A549 (cell line): ENCODE data around the gene ZBTB45. TPM values are rescaled to one million over a fixed set of nuclear protein-coding genes. Genes with fewer than 3 reads are reported as not detected.

Source experiments
- ATAC-seq, 2 experiments: fragments of 200-7000 bp in 1 of 2; fragments of >200 bp in 1 of 2; cut with Nextera tagmentation in 1 of 2; cut with Tn5 transposase in 1 of 2; 3 replicates each; pipeline versions ENCODE4 v1.8.0 to v1.9.1; 2018 to 2020; ENCODE audit warnings: mild to moderate bottlenecking in 1 of 2, moderate library complexity in 1 of 2
- CTCF ChIA-PET: fragments of 300-600 bp; sonication (Branson Sonifier 250); formaldehyde crosslinking; extraction: SDS; loops from one replicate; lab custom pipeline; 2021; ENCODE audit warnings: antibody characterized with exemption, inconsistent platforms; lab: Yijun Ruan, JAX
- POLR2A ChIA-PET: fragments of 350-600 bp; formaldehyde crosslinking; extraction: SDS; loops from one replicate; lab custom pipeline; 2021; ENCODE audit warnings: antibody characterized with exemption, inconsistent platforms; lab: Yijun Ruan, JAX
- DNase-seq, 2 experiments: peaks; one replicate each; pipeline versions ENCODE4 v3.0.0 to v3.0.0-alpha.2; 2011 to 2016; ENCODE audit warnings: low read depth in 1 of 2, low spot score in 1 of 2
- FAIRE-seq: peaks from 2 replicates; lab custom pipeline; 2011; peaks lifted over from hg19 to GRCh38; lab: Jason Lieb, UNC
- H3K27ac ChIP-seq, 2 experiments: fragments of >200 bp; sonication (Bioruptor Twin); formaldehyde crosslinking; 3 replicates each; pipeline ENCODE4 v1.5.1; 2016 to 2017
- H3K4me1 ChIP-seq: fragments of >200 bp; sonication (Bioruptor Twin); formaldehyde crosslinking; 3 replicates; pipeline ENCODE4 v1.6.1; 2016
- H3K4me2 ChIP-seq: fragments of >200 bp; sonication (Bioruptor Twin); formaldehyde crosslinking; 3 replicates; pipeline ENCODE4 v1.6.1; 2016
- H3K4me3 ChIP-seq: fragments of >200 bp; sonication (Bioruptor Twin); formaldehyde crosslinking; 3 replicates; pipeline ENCODE4 v1.5.1; 2016
- H3K9me3 ChIP-seq: fragments of >200 bp; sonication (Bioruptor Twin); formaldehyde crosslinking; 3 replicates; pipeline ENCODE4 v1.6.1; 2016
- BCL3 ChIP-seq: fragments of >200 bp; sonication (Bioruptor Twin); formaldehyde crosslinking; IDR thresholded peaks from 3 replicates; pipeline ENCODE4 v1.6.1; 2016
- BHLHE40 ChIP-seq: IDR thresholded peaks from 2 replicates; pipeline ENCODE4 v1.6.1; 2012; ENCODE audit warnings: low read depth, low read length, inconsistent platforms
- CBX2 ChIP-seq: fragments of 200-600 bp; sonication (generic); IDR thresholded peaks from 2 replicates; pipeline ENCODE4 v1.6.1; 2016; ENCODE audit warnings: low read depth, mild to moderate bottlenecking, borderline replicate concordance
- CEBPB ChIP-seq, 2 experiments: fragments of >200 bp in 1 of 2; sonication (Bioruptor Twin) in 1 of 2; formaldehyde crosslinking in 1 of 2; IDR thresholded peaks; 2 replicates each; pipeline ENCODE4 v1.6.1; 2012 to 2016
- CHD2 ChIP-seq: fragments of 150-350 bp; IDR thresholded peaks from 2 replicates; pipeline ENCODE4 v1.6.1; 2014; ENCODE audit warnings: low read length; ENCODE audit not compliant: partially characterized antibody
- CHD4 ChIP-seq: fragments of 200-600 bp; sonication (generic); IDR thresholded peaks from 2 replicates; pipeline ENCODE4 v1.6.1; 2016; ENCODE audit warnings: antibody characterized with exemption, mild to moderate bottlenecking, borderline replicate concordance
- ELK1 ChIP-seq: fragments of 150-350 bp; IDR thresholded peaks from 2 replicates; pipeline ENCODE4 v1.6.1; 2014; ENCODE audit warnings: low read depth, mild to moderate bottlenecking, low read length
- FOXS1 ChIP-seq: fragments of 250-450 bp; sonication (Bioruptor Pico); IDR thresholded peaks from 2 replicates; pipeline ENCODE4 v1.5.0; 2020; ENCODE audit warnings: mild to moderate bottlenecking, moderate library complexity
- GATA3 ChIP-seq: IDR thresholded peaks from 2 replicates; pipeline ENCODE4 v1.6.1; 2012; ENCODE audit warnings: borderline replicate concordance
- HEYL ChIP-seq: fragments of 250-450 bp; sonication (Bioruptor Pico); IDR thresholded peaks from 2 replicates; pipeline ENCODE4 v1.8.0; 2021; ENCODE audit warnings: mild to moderate bottlenecking, moderate library complexity
- HOXB13 ChIP-seq: fragments of 250-450 bp; sonication (Bioruptor Pico); IDR thresholded peaks from 2 replicates; pipeline ENCODE4 v1.5.0; 2020; ENCODE audit warnings: low read depth, mild to moderate bottlenecking, moderate library complexity
- JUN ChIP-seq, 2 experiments: fragments of >200 bp; sonication (Bioruptor Twin); formaldehyde crosslinking; IDR thresholded peaks; 2 replicates in 1 of 2; 3 replicates in 1 of 2; pipeline ENCODE4 v1.6.1; 2016 to 2017
- JUNB ChIP-seq: fragments of >200 bp; sonication (Bioruptor Twin); formaldehyde crosslinking; IDR thresholded peaks from 2 replicates; pipeline ENCODE4 v1.6.1; 2016
- KDM1A ChIP-seq: fragments of 200-600 bp; sonication (generic); IDR thresholded peaks from 2 replicates; pipeline ENCODE4 v1.6.1; 2016; ENCODE audit warnings: low read depth, mild to moderate bottlenecking
- MYC ChIP-seq: IDR thresholded peaks from 2 replicates; pipeline ENCODE4 v1.6.1; 2012; ENCODE audit warnings: mild to moderate bottlenecking, inconsistent platforms, low read length, improper control_type of control experiment, borderline replicate concordance
- NFE2L2 ChIP-seq: fragments of 150-350 bp; conservative IDR thresholded peaks from 2 replicates; pipeline ENCODE4 v1.6.1; 2014; ENCODE audit warnings: low read length
- NPAS2 ChIP-seq: fragments of 250-450 bp; sonication (Bioruptor Pico); IDR thresholded peaks from 2 replicates; pipeline ENCODE4 v1.8.0; 2022; ENCODE audit warnings: mild to moderate bottlenecking, moderate library complexity, borderline replicate concordance
- NR3C1 ChIP-seq: fragments of >200 bp; sonication (Bioruptor Twin); formaldehyde crosslinking; IDR thresholded peaks from 3 replicates; pipeline ENCODE4 v1.6.1; 2017
- PHF8 ChIP-seq: fragments of 200-600 bp; sonication (generic); IDR thresholded peaks from 2 replicates; pipeline ENCODE4 v1.6.1; 2016; ENCODE audit warnings: low read depth, mild to moderate bottlenecking, antibody characterized with exemption, moderate library complexity, borderline replicate concordance
- RAD21 ChIP-seq, 2 experiments: fragments of >200 bp in 1 of 2; sonication (Bioruptor Twin) in 1 of 2; formaldehyde crosslinking in 1 of 2; IDR thresholded peaks in 1 of 2; conservative IDR thresholded peaks in 1 of 2; 2 replicates in 1 of 2; 3 replicates in 1 of 2; pipeline ENCODE4 v1.6.1; 2012 to 2018; ENCODE audit warnings: inconsistent platforms in 1 of 2
- RCOR1 ChIP-seq: fragments of 150-350 bp; IDR thresholded peaks from 2 replicates; pipeline ENCODE4 v1.6.1; 2014; ENCODE audit warnings: antibody characterized with exemption, low read length, low read depth
- RFX5 ChIP-seq: fragments of 450-650 bp; IDR thresholded peaks from 2 replicates; pipeline ENCODE4 v1.7.1; 2014; ENCODE audit warnings: antibody characterized with exemption, mild to moderate bottlenecking, moderate library complexity
- SMC3 ChIP-seq: fragments of >200 bp; sonication (Bioruptor Twin); formaldehyde crosslinking; IDR thresholded peaks from 3 replicates; pipeline ENCODE4 v1.6.1; 2018; ENCODE audit warnings: inconsistent platforms
- TFCP2L1 ChIP-seq: fragments of 250-450 bp; sonication (Bioruptor Pico); IDR thresholded peaks from 2 replicates; pipeline ENCODE4 v1.5.0; 2021; ENCODE audit warnings: mild to moderate bottlenecking
- TP53 ChIP-seq: fragments of 250-450 bp; sonication (Bioruptor Pico); IDR thresholded peaks from 2 replicates; pipeline ENCODE4 v1.5.0; 2021; ENCODE audit warnings: mild to moderate bottlenecking, moderate library complexity
- ZFP36 ChIP-seq: fragments of 450-650 bp; IDR thresholded peaks from 2 replicates; pipeline ENCODE4 v1.6.1; 2014; ENCODE audit warnings: borderline replicate concordance; ENCODE audit not compliant: partially characterized antibody
- ZNF302 ChIP-seq: fragments of 250-450 bp; sonication (Bioruptor Pico); IDR thresholded peaks from 2 replicates; pipeline ENCODE4 v1.9.0; 2021; ENCODE audit warnings: inconsistent platforms, mild to moderate bottlenecking, moderate library complexity
- WGBS: methylation state at CpG from one replicate; pipeline ENCODE4 v1.1.6; 2017; ENCODE audit errors: missing lambda C conversion rate; 5-methylcytosine and 5-hydroxymethylcytosine counted together
- polyA minus RNA-seq: library from RNA; depleted of rRNA, polyadenylated mRNA; stranded (reverse); fragments of >200 nt; gene quantifications from 2 replicates; pipeline ENCODE4 v1.2.3, GENCODE V29; 2011; rRNA and poly(A)+ RNA removed
- polyA plus RNA-seq, 4 experiments: library from polyadenylated mRNA; depleted of rRNA in 3 of 4; stranded (reverse); fragments of >200 nt; fragmentation: RNase III in 1 of 4; extraction: RNeasy Plus Mini Kit Qiagen cat#74134 plus additional on column Dnase treatment in 1 of 4; gene quantifications; 2 replicates in 3 of 4; 3 replicates in 1 of 4; pipeline ENCODE4 v1.2.3, GENCODE V29; 2011 to 2017
- TF ChIP-seq, protein P1 (sequence below): IDR thresholded peaks from 2 replicates; pipeline ENCODE4 v1.6.1; 2012
- TF ChIP-seq, protein P2 (sequence below): fragments of 250-450 bp; sonication (Bioruptor Pico); IDR thresholded peaks from 2 replicates; pipeline ENCODE4 v1.5.0; 2020; ENCODE audit warnings: low read depth, mild to moderate bottlenecking, moderate library complexity
- TF ChIP-seq, protein P3 (sequence below): fragments of 200-600 bp; sonication (generic); IDR thresholded peaks from 2 replicates; pipeline ENCODE4 v1.6.1; 2016; ENCODE audit warnings: antibody characterized with exemption, mild to moderate bottlenecking, moderate library complexity

ZBTB45 gene
- polyA plus RNA-seq (2011; rRNA removed) (6.2 and 6.4 TPM in 2 replicates), polyA plus RNA-seq (2017; fragmentation: RNase III; extraction: RNeasy Plus Mini Kit Qiagen cat#74134 plus additional on column Dnase treatment) (11.8 to 14.3 TPM (median 13.4 TPM) in 3 replicates), polyA minus RNA-seq (4.7 and 7.5 TPM in 2 replicates)
- polyA plus RNA-seq (2012; cell fraction: cytosol; rRNA removed): 14.2 and 19.4 TPM in 2 replicates
- polyA plus RNA-seq (2012; cell fraction: nucleus; rRNA removed): 28.8 and 41.9 TPM in 2 replicates

DNA sequence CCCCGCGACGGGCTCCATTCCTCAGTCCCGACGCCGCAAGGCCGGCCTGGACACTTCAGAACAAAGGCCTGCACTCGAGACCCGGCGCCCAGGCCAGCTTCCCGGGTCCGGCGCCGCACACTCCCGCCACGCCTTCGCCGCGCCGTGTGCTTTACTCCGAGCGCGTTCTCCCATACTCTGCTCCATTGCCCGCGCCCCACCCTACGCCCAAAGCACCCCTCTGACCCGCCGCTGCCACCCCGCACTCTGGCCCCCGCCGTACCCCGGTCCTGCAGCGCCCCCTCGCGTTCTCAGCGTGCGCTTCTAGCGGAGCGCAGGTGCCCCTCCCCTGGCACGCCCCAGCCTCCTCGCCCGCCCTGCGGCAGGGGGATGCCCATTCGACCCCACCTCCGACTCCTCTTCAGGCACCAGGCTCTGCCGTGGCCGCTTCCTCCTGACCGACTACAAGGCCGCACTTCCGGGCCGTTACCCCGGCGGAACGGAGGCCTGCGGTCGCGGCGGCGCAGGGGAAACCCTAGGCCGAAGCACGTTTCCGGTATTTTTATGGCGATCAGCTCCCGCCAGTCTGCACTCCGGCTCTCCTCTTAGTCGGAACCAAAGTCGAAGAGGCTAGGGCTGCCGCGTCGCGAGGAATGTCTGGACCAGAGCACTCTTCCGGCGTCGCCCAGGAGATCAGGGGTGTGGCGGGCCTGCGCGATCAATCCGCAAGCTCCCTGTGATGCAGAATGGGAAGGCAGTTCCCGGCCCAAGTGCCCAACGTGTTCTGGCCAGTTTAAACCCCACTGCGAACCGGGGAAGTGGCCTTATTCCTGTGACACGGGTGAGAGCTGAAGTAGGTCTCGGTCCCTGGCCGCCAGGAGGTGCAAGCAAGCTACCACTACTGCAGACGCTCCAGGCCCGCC, at the start of gene ZBTB45:
TSS of gene ZBTB45 (minus strand) at position 456 of the 902 bp plus-strand sequence. CDS start 2,137 bp downstream, outside the sequence.
- CTCF ChIA-PET: interaction anchor here (0.7 to 8.6 kb wide), 69 partner anchors 10 to 1130 kb away, joined by 3 to 222 read pairs (median 5); partner anchors contain the start of genes CHMP2A, SLC27A5, TRIM28 and UBE2M
- FAIRE-seq (peak; percentile 65), DNase-seq (peak; percentile 90 to 99), ATAC-seq (peak; percentile 85 to 88)
- Histone ChIP-seq H3K4me2 (peak within 1 kb of the TSS; percentile 98), H3K4me1 (peaks cover 16% of the 10 kb centered on the region), H3K27ac (peak within 1 kb of the TSS; percentile 86 to 92), H3K9me3 (no peaks in the 10 kb centered on the region), H3K4me3 (peak within 1 kb of the TSS; percentile 65)
- POLR2A ChIA-PET: interaction anchor here (0.5 to 5.7 kb wide), 31 partner anchors 9 to 768 kb away, joined by 3 to 184 read pairs (median 5); partner anchors contain the start of genes CHMP2A, ERVK3-1, MZF1 and SLC27A5
- 2% methylated on average over 42 of the region's 87 CpGs for WGBS
- TF ChIP-seq PHF8 (peak; percentile 80), ZNF302 (CRISPR knock-in tag) (no peak), BHLHE40 (no peak), RCOR1 (no peak), ELK1 (peak; percentile 82), KDM1A (no peak), SMC3 (peak; percentile 72), GATA3 (peak; percentile 75), JUNB (no peak), RAD21 (conservative IDR thresholded peaks at IDR 0.05 in 1 of 2, IDR thresholded peaks at IDR 0.05 in 1 of 2) (peak; percentile 83 to 92), CHD2 (peak; percentile 41), RFX5 (0 out of 2 replicates have a peak, but pooled peaks have one; percentile 68), JUN (IDR thresholded peaks at IDR 0.05) (peak; percentile 95 to 99), CBX2 (no peak), MYC (peak; percentile 80), NR3C1 (no peak), CEBPB (IDR thresholded peaks at IDR 0.05) (peak in 1 of 2 experiments; percentile 67; a peak in 2 of 4 replicates), CHD4 (no peak), TFCP2L1 (CRISPR knock-in tag) (peak; percentile 76; the same call in 1 of the 2 replicates), BCL3 (peak; percentile 76; the same call in 2 of the 3 replicates), FOXS1 (CRISPR knock-in tag) (peak; percentile 65; the same call in 1 of the 2 replicates), NFE2L2 (no peak; the same call in 1 of the 2 replicates), TP53 (peak; percentile 75), NPAS2 (CRISPR knock-in tag) (no peak), HOXB13 (CRISPR knock-in tag) (0 out of 2 replicates have a peak, but pooled peaks have one; percentile 66), HEYL (CRISPR knock-in tag) (no peak), ZFP36 (peak; percentile 27)
- TF ChIP-seq, protein P1, sequence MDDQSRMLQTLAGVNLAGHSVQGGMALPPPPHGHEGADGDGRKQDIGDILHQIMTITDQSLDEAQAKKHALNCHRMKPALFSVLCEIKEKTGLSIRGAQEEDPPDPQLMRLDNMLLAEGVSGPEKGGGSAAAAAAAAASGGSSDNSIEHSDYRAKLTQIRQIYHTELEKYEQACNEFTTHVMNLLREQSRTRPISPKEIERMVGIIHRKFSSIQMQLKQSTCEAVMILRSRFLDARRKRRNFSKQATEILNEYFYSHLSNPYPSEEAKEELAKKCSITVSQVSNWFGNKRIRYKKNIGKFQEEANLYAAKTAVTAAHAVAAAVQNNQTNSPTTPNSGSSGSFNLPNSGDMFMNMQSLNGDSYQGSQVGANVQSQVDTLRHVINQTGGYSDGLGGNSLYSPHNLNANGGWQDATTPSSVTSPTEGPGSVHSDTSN: peak; percentile 75
- TF ChIP-seq, protein P2, sequence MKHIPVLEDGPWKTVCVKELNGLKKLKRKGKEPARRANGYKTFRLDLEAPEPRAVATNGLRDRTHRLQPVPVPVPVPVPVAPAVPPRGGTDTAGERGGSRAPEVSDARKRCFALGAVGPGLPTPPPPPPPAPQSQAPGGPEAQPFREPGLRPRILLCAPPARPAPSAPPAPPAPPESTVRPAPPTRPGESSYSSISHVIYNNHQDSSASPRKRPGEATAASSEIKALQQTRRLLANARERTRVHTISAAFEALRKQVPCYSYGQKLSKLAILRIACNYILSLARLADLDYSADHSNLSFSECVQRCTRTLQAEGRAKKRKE: no peak
- TF ChIP-seq, protein P3, sequence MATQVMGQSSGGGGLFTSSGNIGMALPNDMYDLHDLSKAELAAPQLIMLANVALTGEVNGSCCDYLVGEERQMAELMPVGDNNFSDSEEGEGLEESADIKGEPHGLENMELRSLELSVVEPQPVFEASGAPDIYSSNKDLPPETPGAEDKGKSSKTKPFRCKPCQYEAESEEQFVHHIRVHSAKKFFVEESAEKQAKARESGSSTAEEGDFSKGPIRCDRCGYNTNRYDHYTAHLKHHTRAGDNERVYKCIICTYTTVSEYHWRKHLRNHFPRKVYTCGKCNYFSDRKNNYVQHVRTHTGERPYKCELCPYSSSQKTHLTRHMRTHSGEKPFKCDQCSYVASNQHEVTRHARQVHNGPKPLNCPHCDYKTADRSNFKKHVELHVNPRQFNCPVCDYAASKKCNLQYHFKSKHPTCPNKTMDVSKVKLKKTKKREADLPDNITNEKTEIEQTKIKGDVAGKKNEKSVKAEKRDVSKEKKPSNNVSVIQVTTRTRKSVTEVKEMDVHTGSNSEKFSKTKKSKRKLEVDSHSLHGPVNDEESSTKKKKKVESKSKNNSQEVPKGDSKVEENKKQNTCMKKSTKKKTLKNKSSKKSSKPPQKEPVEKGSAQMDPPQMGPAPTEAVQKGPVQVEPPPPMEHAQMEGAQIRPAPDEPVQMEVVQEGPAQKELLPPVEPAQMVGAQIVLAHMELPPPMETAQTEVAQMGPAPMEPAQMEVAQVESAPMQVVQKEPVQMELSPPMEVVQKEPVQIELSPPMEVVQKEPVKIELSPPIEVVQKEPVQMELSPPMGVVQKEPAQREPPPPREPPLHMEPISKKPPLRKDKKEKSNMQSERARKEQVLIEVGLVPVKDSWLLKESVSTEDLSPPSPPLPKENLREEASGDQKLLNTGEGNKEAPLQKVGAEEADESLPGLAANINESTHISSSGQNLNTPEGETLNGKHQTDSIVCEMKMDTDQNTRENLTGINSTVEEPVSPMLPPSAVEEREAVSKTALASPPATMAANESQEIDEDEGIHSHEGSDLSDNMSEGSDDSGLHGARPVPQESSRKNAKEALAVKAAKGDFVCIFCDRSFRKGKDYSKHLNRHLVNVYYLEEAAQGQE: no peak
